Lower lobe of right lung (tissue), 2 donors: ENCODE results near the gene FBXO38. TPM values are rescaled to one million over a fixed set of nuclear protein-coding genes. Genes with fewer than 3 reads are reported as not detected.
A peak's percentile ranks its signal among the peaks of the same experiment; 100 is the strongest.

Experiments used
- ATAC-seq, 2 donors: fragments of 200-7000 bp; cut with Tn5 transposase; one replicate each; pipeline ENCODE4 v1.9.1; 2020 to 2022; ENCODE audit warnings: mild to moderate bottlenecking in 2 of 2, moderate library complexity in 2 of 2
- DNase-seq: peaks from one replicate; pipeline ENCODE4 v3.0.0-alpha.2; 2020
- H3K27ac ChIP-seq: fragments of 200-600 bp; one replicate; pipeline ENCODE4 v1.8.0; 2022
- H3K27me3 ChIP-seq: fragments of 200-600 bp; one replicate; pipeline ENCODE4 v1.8.0; 2022; ENCODE audit warnings: low read depth
- H3K36me3 ChIP-seq: fragments of 200-600 bp; one replicate; pipeline ENCODE4 v1.8.0; 2022; ENCODE audit warnings: mild to moderate bottlenecking
- H3K4me1 ChIP-seq: fragments of 200-600 bp; one replicate; pipeline ENCODE4 v1.8.0; 2022
- H3K4me3 ChIP-seq: fragments of 200-600 bp; one replicate; pipeline ENCODE4 v1.8.0; 2022; ENCODE audit warnings: mild to moderate bottlenecking
- H3K9me3 ChIP-seq: fragments of 200-600 bp; one replicate; pipeline ENCODE4 v1.8.0; 2022
- CTCF ChIP-seq: fragments of 200-600 bp; IDR thresholded peaks from one replicate; pipeline ENCODE4 v1.8.0; 2022; ENCODE audit warnings: antibody characterized with exemption, mild to moderate bottlenecking
- intact Hi-C: fragments of 100-400 bp; cut with DNase I; formaldehyde crosslinking; loops from one replicate; pipeline ENCODE4 v1.11.0; 2022
- total RNA-seq: library from RNA; stranded (reverse); fragmentation: NEBNext Ultra II Directional; extraction: Animal tissue kit (Norgen Biotek cat#: 25700); gene quantifications from one replicate; pipeline ENCODE4 v1.2.1, GENCODE V29; 2021
- donor health status: DM: no; HTN: yes; CAD: no; lungs with severe emphysema.

The FBXO38 gene
- total RNA-seq, 1 donor from 2014 or later: 72.9 TPM

- ATAC-seq: peak; percentile 57 to 72
- peaks cover 86% of the 10 kb centered on the region for H3K36me3 ChIP-seq
- intact Hi-C loops: no loop called here
These were observed 19.6 kb downstream of the FBXO38 start for GRCh38 chr5:148403344-148403743.

GRCh38 chr5:148406406-148406805 lies 22.6 kb downstream of the FBXO38 start:
- no peak overlapping the region for H3K27ac ChIP-seq
- intact Hi-C loops: no loop called here
- peaks cover 96% of the 10 kb centered on the region for H3K36me3 ChIP-seq
- DNase-seq (no peak), ATAC-seq (no peak)
- peaks cover 25% of the 10 kb centered on the region for H3K4me1 ChIP-seq
- H3K27me3 ChIP-seq: no peaks in the 10 kb centered on the region
- H3K9me3 ChIP-seq: no peaks in the 10 kb centered on the region
- TF ChIP-seq CTCF: no peak
- no peak overlapping the region for H3K4me3 ChIP-seq

More at GRCh38 chr5:148403344-148403743, 19.6 kb downstream of the FBXO38 start:
- Histone ChIP-seq H3K4me3 (no peak overlapping the region), H3K9me3 (no peaks in the 10 kb centered on the region), H3K27me3 (no peaks in the 10 kb centered on the region), H3K27ac (peak overlapping the region; percentile 14), H3K4me1 (peaks cover 51% of the 10 kb centered on the region)
- no peak for TF ChIP-seq CTCF
- DNase-seq: no peak

- Histone ChIP-seq H3K27me3 (no peaks in the 10 kb centered on the region), H3K36me3 (peaks cover 99% of the 10 kb centered on the region), H3K9me3 (no peaks in the 10 kb centered on the region), H3K27ac (no peak overlapping the region), H3K4me3 (no peak overlapping the region), H3K4me1 (peaks cover 10% of the 10 kb centered on the region)
- no peak for DNase-seq
- TF ChIP-seq CTCF: no peak
- intact Hi-C loops: no loop called here
- no peak for ATAC-seq
These were observed 24.3 kb downstream of the FBXO38 start for GRCh38 chr5:148408092-148408491.

- no peak overlapping the region for H3K4me3 ChIP-seq
- no peak overlapping the region for H3K27ac ChIP-seq
- H3K36me3 ChIP-seq: peaks cover 100% of the 10 kb centered on the region
- ATAC-seq (no peak), DNase-seq (no peak)
- H3K9me3 ChIP-seq: no peaks in the 10 kb centered on the region
- intact Hi-C loops: no loop called here
- no peak for TF ChIP-seq CTCF
- no peaks in the 10 kb centered on the region for H3K27me3 ChIP-seq
- H3K4me1 ChIP-seq: no peaks in the 10 kb centered on the region
These were observed 28.4 kb downstream of the FBXO38 start for GRCh38 chr5:148412124-148412523.

GRCh38 chr5:148414833-148415232 lies 31.1 kb downstream of the FBXO38 start:
- H3K36me3 ChIP-seq: peaks cover 100% of the 10 kb centered on the region

More at GRCh38 chr5:148414833-148415232, 31.1 kb downstream of the FBXO38 start:
- intact Hi-C loops: no loop called here
- no peaks in the 10 kb centered on the region for H3K9me3 ChIP-seq
- H3K4me3 ChIP-seq: no peak overlapping the region
- TF ChIP-seq CTCF: no peak
- no peak for ATAC-seq
- DNase-seq: no peak
- H3K27ac ChIP-seq: no peak overlapping the region
- no peaks in the 10 kb centered on the region for H3K4me1 ChIP-seq
- H3K27me3 ChIP-seq: no peaks in the 10 kb centered on the region
